ENCODE measurements around the gene OSCP1.
"Not testable (repeated sequence)": the region's sequence is repeated elsewhere in the genome, so short reads cannot be mapped to it uniquely, and the experiment has no call there.

DNA sequence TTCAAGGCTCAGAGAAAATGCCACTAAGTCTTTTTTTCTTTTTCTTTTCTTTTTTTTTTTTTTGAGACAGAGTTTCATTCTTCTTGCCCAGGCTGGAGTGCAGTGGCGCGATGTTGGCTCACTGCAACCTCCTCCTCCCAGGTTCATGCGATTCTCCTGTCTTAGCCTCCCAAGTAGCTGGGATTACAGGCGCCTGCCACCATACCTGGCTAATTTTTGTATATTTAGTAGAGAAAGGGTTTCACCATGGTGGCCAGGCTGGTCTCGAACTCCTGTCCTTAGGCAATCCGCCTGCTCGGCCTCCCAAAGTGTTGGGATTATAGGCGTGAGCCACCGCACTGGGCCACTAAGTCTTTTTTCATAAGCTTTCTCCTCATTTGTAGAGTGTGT is 37.1 kb upstream of the OSCP1 start:
- not testable (repeated sequence) for TF ChIP-seq CTCF (conservative IDR thresholded peaks at IDR 0.05 in 1 of 2, IDR thresholded peaks at IDR 0.05 in 1 of 2; ENCODE audit: low read depth in 1 of 2, low read length in 2 of 2); EZH2 (IDR thresholded peaks at IDR 0.05; ENCODE audit: low read length, missing control alignments)

Measured in fibroblast of lung (primary cell).